ENCODE measurements around the gene RIMOC1.
"Not testable (repeated sequence)": the region's sequence is repeated elsewhere in the genome, so short reads cannot be mapped to it uniquely, and the experiment has no call there.

The RIMOC1 gene

DNA sequence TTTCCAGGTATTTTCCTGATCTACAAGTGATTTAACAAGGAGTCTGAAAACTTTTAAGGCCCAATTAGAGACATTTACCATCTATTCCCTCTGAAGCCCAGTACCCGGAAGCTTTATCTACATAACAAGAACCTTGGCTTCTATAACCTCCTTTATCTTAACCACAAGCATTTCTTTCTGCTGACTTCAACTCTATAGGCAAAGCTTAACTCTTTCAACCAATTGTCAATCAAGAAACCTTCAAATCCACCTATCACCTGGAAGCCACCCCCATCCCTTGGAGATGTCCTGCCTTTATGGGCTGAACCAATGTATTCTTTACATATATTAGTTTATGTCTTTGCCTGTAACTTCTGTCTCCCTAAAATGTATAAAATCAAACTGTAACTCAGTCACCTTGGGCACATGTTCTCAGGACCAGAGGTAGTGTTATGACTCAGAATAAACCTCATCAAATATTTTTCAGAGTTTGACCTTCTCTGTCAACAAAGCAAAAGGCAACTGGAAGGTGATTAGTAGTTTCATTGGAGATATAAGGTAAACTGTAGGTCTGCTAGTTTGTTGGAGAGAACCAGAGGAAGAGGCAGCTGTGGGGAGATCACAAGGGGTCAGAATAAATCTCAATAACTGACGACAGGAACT lies 13.0 kb upstream of the RIMOC1 start:
- DNase-seq: no peak

DNA sequence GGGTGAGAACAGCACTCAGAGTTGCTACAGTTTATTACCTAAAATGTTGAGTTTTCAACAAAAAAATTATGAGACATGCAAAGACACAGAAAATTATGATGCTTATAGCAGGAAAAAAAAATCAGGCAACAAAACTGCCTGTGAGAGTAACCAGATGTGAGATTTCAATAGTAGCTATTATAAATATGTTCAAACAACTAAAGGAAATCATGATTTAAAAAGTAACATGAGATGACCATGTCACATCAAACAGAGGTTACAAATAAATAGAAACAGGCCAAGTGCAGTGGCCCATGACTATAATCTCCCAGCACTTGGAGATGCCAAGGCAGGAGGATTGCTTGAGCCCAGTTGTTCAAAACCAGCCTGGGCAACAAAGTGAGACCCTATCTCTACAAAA lies 12.1 kb upstream of the RIMOC1 start:
- no peak for DNase-seq

DNA sequence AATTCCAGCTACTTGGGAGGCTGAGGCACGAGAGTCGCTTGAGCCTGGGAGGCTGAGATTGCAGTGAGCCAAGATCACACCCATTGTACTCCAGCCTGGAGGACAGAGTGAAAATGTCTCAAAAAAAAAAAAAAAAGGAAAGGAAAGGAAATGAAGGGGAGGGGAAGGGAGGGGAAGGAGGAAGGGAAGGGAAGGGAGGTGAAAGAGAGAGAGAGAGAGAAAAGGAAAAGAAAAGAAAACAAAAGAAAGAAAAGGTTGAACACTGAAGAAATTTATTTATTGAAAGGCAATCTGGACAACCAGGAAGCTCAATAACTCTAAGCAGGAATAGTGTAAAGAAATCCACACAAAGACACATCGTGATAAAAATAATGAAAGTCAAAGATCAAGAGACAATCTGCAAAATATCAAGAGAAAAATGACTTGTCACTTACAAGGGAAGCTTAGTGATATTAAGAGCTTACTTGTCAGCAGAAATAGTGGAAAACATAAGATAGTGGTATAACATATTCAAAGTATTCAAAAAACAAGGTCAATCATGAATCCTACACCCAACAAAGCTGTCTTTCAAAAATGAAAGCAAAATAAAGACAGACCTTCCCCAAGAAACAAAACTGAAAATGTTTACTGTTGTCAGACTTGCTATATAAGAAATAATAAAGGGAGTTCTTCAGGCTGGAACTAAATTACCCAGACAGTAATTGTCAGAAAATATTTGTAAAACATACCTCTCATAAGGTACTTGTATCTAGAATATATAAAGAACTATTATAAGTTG lies 10.9 kb upstream of the RIMOC1 start:
- no peak for DNase-seq

DNA sequence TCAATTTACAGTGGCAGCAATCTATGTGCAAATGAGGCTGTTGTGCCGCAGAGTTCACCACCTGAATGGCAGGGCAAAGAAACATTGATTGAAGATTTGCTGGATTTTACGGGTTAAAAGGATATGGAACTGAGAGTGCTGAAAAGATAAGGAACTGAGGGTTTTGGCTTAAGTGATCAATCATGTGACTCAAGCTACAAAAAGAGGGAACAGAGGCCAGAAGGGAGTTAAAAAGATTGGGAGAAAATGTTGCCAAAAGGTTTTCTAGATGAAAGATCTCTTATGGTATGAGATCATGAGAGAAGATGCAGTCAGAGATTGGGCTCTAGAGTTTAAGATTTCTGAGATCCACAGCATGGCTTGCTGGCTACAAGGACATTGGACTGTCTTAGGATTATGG lies 7.9 kb upstream of the RIMOC1 start:
- no peak for DNase-seq

DNA sequence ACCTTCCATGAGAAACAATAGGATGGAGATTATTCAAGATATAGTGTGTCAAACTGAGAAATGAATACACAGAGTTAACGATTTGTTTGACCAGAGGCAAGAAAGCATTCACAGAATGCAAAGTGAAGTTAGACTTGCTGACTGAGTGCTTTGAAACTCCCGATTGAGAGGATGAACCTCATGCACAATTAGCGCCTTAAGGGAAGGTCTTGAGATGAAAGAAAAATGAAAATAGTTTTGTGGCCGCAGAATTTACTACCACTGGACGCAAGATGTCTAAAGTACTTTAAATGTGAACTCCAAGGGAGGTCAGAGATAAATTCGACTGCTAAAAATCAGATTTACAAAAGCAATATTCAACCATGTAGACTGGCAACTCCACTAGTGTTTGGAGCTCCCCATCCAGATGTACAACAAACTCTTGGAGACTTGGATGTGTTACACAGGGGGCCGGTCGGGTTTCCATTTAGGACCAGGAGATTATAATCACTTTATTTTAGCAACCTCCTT lies 707 bp upstream of the RIMOC1 start:
- no peak for DNase-seq

DNA sequence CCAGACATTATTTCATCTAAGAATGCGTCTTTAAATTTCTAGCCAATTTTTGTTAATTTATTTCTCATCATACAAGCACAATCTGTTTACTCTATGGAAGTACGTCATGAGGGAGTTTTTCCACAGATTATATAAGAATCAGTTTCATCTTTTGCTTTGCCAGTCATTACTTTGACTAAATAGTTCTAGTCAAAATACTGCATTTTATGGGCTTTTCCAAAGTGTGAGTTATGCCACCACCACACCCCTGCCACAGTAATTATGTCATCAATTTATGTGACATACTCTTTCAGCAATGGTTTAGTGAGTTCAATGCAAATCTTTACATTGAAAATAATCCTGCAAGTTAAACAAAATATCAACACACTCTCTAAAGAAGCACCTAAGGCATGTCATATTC lies 2.0 kb downstream of the RIMOC1 start:
- no peak for DNase-seq

DNA sequence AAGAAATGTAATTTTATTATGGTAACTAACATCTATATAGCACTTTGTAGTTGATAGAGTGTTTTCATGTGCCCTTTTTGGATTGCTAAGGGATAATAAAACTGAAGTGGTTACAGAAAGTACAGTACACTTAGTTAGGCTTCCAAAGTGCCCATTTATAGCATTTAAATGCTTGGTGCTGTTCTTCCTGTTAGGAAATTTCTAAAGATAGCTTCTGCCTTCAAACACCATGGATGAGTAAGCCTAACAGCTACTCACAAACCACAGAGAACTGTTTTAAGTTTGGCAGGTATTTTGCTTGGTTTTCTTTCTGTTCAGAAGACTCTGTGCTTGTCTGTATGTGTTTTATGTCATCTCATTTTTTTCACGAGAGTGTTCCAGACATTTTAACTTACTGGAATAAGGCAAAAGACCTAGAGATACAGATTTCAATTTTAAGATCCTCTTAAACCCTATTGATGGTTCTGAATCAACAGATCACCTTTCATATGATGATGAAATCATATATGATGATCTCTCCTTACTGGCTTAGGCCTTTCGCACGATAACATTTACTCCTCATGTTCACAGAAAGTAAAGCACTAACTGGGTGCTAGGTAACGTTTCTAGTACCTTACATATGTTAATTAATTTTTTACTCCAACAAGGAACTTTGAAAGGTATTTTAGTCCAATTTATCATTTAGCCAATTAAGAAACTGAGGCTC lies 4.4 kb downstream of the RIMOC1 start:
- DNase-seq: no peak

DNA sequence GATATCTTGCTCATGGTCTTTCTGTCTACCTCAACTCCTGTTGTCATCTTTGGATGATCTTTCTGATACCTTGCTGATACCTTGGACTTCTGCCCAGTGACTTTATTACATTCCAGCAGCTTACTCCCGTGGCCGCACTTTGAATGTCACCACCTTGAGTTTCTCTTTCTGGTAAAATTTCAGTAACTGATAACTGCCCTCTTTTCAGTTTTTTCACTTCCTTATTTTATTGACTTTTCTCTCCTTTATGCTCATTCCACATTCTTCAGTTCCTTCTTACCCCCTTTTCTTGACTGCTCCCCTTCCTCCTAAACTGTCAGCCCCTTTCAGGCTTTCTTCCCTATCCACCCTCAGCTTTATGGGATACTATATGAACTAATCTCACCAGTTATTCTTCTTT lies 14.0 kb downstream of the RIMOC1 start:
- DNase-seq: no peak

DNA sequence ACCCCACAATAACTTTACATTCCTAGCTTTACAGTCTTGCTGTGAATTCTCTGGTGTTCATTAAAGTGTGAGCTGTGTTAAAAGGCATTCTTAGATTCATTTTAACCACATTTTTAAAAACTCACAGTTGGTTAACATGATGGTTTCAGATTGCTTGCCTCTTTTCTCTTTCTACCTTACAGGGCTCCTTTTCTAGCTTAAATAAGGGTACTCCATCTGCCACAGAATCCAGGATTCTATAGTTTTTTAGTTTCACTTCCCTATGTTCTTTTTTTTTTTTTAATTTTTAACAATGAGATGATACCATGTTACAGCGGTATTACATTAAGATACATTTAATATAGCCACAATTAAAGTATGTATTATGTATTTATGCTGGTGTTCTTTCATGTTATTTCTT lies 17.0 kb downstream of the RIMOC1 start:
- no peak for DNase-seq

DNA sequence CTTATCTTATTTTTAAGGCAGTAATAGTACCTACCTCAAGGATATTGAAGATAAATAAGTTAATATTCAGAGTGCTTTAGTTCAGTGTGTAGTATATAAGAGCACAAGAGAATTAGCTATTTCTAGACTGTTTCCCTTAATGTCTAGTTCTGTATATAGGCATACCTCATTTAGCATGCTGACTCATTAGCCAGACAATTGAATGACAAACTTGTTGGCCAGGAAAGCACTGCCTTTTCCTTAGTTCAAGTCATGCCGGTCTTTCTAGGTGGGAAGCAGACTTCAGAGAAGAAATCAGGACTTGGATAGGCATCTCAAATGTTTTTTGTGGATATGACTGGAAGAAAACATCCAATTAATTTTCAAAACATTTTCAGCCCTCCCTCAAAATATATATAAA lies 17.7 kb downstream of the RIMOC1 start:
- no peak for DNase-seq

DNA sequence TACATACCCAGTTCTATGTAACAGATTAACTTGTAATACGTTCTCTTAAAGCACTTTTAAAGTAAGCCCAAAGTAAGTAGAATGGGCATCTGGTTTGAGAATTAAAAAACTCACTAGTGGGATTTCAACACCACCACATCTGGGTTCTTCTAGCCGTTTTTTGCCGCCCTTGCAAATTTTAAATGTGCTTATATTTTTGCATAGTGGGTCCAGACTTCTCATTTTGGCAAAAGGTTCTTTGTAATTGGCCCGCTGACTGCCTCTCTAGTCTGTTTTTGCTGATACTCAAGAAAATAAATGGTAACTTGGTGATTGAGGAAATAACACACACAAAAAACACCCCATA lies 20.4 kb downstream of the RIMOC1 start:
- no peak for DNase-seq

DNA sequence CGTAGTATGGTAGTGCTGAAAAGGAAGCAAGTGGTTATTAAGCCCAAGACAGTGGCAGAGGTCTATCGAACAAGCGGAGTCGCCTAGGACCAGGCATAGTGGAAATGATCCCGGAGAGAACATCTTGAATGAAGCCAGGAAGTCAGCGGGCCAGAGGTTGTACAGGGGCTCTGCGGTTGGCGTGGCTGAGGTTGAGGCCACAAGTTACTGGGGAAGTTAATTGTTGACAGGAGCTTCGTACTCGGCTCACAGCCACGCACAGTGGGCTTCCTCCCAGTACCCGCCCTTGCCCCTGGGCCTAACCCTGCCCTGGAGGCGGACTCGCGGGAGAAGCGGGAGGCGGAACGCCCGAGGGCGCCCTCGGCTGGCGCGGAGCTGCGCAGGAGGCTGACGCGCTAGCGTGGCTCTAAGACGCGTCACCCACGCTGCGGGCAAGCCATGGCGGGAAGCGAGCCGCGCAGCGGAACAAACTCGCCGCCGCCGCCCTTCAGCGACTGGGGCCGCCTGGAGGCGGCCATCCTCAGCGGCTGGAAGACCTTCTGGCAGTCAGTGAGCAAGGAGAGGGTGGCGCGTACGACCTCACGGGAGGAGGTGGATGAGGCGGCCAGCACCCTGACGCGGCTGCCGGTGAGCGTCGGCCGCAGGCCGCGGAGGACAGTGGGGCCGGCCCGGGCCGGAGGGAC lies 20.9 kb downstream of the RIMOC1 start, which contains the start of gene FBXO4:
Gene FBXO4, plus strand, starts transcription at position 410 of the 683 bp plus-strand sequence. Its CDS starts 29 bp downstream, at position 439.
- peak; percentile 95 for DNase-seq

DNA sequence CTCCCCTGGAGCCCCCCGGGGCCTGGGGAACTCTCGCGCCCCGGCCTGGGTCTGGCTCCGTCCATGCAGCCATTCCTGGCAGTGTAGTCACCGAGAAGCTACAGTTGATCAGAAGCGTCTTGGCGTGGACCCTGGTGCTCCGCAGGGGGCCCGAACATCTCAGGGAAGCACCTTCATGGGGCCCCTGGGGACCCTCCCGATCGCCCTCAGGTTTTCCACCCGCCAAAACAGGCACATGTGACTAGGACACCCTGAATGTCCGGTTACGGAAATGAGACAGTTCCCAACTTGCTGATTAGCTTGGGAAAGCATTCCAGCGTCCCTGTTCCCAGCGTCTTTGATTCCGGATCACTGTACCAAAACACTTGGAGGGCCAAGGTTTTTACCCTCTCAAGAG lies 21.4 kb downstream of the RIMOC1 start:
- no peak for DNase-seq

DNA sequence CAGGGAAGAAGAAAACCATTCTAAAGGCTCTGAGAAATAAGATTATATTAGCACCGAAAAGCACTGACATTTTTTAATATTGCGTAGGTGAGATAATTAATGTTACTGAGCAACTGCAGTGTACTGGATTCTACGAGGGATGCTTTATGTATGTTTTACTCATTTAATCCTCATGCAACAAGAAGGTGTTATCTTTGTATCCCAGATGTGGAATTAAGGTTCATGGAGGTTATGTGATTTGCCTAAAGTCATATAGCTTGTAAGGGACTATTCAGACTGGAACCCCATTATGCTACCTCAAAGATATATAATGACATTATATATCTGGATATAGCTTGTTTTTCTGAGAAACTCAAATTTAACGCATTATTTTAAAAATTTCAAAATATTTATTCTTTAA lies 23.5 kb downstream of the RIMOC1 start:
- DNase-seq: no peak

DNA sequence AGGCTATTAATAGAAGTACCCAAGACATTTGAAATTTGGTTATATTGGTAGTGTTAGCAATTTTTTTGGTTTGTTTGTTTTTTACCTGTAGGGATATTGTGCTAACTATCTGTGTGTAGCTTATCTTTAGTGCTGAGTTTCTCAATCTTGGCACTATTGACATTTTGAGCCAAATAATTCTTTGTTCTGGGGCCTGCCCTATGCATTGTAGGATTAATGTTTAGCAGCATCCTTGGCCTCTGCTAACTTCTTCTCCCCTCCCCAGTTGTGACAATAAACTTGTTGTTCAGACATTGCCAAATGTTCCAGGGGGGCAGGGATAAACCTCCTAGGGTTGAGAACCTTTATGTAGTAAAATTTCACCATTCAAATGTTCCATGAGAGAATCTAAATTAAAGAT lies 24.9 kb downstream of the RIMOC1 start:
- DNase-seq: no peak

DNA sequence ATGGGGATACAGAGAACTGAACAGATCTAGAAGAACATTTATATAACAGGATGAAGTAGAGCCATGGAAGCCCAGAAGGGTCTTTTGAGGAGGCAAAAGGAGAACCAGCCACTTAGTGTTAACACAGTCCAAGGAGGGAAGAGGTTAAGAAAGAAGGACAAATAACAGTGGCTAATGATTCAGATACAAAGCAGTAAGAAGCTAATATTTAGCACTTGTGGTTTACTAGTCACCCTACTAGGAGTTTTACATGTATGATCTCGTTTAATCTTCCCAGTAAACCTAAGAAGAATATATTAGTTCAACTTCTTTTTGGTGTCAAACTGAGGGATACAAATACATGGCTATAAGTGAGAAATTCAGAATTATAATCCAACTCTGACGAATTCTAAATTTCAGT lies 28.6 kb downstream of the RIMOC1 start:
- DNase-seq: no peak

DNA sequence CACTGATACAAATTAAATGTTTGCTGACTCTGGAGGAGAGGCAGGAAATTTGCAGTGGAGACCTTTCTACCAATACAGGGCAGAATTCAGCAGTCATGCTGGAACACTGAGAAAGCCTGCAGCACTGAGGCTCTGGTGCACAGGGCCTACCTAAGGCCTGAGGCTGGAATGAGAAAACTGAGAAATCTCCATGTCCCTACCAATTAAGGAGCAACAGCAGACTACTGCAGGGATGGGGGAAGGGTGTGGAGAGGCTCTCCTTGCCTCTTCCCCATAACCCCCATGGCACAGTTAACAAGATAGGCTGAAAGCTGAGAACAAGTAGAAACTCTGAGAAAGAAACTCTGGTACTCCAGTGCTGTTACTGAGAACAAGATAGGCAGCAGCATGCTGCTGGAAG lies 31.4 kb downstream of the RIMOC1 start:
- no peak for DNase-seq

DNA sequence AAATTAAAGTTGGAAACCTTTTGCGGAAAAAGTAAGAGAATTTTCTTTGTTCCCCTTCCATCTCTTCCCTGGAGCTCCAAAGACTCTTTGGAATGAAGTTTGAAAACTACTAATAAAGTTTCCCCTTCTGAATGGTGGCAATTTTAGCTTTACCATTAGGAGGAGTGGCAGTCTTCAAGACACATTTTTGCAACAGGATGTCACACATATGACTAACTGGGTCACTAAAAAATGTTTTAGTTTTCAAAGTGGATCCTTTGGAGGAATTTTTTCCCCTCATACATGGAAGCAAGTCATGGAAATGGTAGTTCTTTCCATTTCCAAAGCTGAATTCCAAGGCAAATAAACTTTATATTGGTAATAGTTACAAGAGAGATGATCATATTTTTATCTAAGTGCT lies 36.5 kb downstream of the RIMOC1 start:
- no peak for DNase-seq

DNA sequence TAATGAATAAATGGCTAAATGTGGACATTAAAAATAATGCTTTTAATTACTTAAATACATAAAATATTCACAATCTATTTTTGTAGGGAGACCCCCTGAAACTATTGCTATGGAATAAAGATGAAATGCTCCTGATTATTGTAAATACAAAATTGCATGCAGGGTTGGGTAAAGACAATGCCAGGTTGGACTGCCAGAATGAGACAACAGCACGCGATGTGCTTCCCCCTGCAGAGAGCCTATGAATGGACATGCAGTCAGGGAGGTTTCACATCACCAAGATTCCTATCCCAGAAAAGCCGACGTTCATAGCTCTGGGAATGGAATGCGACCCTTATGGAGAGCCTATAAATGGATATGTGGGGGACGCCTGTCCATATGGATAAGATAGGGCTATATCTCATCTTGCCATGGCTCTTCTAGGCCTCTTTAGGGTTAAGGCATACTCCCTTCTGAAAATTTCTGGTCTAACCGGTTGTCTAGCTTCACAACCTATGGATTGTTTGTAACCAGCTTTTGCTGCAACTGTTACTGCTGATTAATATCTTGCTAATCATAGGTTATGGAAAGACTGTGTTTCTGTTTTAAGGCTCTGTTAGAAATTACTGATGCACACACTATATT lies 41.3 kb downstream of the RIMOC1 start:
- DNase-seq: not testable (repeated sequence)

DNA sequence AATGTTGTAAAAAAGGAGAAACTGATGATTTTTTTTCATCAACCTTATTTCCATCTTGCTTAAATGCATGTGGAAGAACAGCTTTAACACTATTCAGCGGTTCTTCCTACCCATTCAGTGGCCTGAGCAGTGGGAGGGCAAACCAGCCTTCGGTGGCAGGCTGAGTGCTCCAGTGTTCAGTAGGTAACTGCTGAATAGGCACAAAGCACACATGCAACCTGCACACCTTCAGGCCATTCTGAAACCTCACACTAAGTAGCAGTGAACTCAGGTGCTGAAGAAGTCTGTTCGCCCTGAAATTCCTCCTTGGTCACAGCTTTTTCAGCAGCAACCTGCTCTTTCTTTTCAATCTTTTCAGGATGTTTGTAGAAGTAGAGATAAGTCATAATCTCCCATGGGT lies 47.1 kb downstream of the RIMOC1 start:
- no peak for DNase-seq

Data from activated effector memory CD4-positive, alpha-beta T cell treated with anti-CD3 and anti-CD28 coated beads, Interleukin-2, amount 50 U/mL, for 16 hours (primary cell).